AG10803 (cell line): ENCODE results near the gene ATF5.
"Not testable (repeated sequence)": the region's sequence is repeated elsewhere in the genome, so short reads cannot be mapped to it uniquely, and the experiment has no call there.

Experiments used
- DNase-seq: peaks from one replicate; pipeline ENCODE4 v3.0.0; 2010; ENCODE audit warnings: low read depth
- H3K4me3 ChIP-seq: 2 replicates; pipeline ENCODE4 v1.5.1; 2011; ENCODE audit warnings: mild to moderate bottlenecking, low read length, control low read depth
- CTCF ChIP-seq: conservative IDR thresholded peaks from 2 replicates; pipeline ENCODE4 v1.5.1; 2011; ENCODE audit warnings: mild to moderate bottlenecking, low read length, control low read depth, inconsistent platforms

The ATF5 gene

GRCh38 chr19:49957262-49957915 is 28.4 kb downstream of the ATF5 start:
- H3K4me3 ChIP-seq: no peak overlapping the region
- no peak for DNase-seq
- TF ChIP-seq CTCF: no peak

- not testable (repeated sequence) for H3K4me3 ChIP-seq, DNase-seq
These were observed 29.1 kb downstream of the ATF5 start for GRCh38 chr19:49958144-49958543.

GRCh38 chr19:49958596-49958995 is 29.6 kb downstream of the ATF5 start:
- DNase-seq, H3K4me3 ChIP-seq: not testable (repeated sequence)

DNA sequence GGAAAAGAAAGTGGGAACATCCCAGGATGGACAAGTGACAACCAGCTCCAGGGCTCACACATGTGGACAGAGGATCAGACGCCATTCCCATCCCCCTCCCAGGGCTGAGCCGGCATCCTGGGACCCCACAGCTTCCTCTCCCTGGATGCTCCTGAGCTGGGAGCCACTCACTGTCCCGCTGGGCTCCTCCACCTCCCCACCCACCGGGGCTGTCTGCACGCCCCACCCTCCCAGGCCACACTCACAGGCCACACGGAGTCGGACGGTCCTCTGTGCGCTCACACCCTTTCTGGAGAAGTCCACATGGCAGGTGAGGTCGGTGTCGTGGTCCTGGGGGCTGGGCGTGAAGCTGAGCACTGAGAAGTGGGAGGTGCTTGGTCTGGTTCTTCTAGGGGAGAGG is 30.9 kb downstream of the ATF5 start:
- DNase-seq, H3K4me3 ChIP-seq: not testable (repeated sequence)

- not testable (repeated sequence) for DNase-seq
These were observed 32.0 kb downstream of the ATF5 start, which contains the start of gene SIGLEC11 for GRCh38 chr19:49960980-49961379. SIGLEC11 (minus strand) TSS chr19:49961172; CDS start chr19:49961081, 91 bp downstream.

DNA sequence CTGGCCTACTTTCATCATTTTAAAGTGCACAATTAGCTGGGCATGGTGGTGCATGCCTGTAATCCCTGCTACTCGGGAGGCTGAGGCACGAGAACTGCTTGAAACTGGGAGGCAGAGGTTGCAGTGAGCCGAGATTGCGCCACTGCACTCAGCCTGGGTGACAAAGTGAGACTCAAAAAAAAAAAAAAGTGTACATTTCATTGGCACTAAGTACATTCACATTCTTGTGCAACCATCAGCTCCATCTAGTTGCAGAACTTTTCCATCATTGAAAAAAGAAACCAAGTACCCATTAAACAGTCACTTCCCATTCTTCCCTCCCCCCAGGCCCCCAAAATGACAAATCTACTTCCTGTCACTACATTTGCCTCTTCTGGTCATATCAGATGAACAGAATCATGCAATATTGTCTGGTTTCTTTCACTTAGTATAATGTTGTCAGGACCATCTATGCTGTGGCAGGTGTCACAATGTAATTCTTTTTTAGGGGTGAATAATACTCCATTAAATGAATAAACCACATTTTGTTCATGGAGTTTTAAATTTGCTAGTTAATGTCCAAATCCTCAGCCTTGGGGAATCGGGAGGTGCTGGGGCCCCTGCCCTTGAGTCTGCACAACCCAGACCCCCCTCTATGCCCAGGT is 39.4 kb downstream of the ATF5 start:
- no peak for TF ChIP-seq CTCF
- DNase-seq: no peak
- H3K4me3 ChIP-seq: no peak overlapping the region

More at GRCh38 chr19:49960980-49961379, 32.0 kb downstream of the ATF5 start, which contains the start of gene SIGLEC11:
- not testable (repeated sequence) for H3K4me3 ChIP-seq

- DNase-seq, H3K4me3 ChIP-seq: not testable (repeated sequence)
These were observed 40.4 kb downstream of the ATF5 start for GRCh38 chr19:49969355-49969754.

DNA sequence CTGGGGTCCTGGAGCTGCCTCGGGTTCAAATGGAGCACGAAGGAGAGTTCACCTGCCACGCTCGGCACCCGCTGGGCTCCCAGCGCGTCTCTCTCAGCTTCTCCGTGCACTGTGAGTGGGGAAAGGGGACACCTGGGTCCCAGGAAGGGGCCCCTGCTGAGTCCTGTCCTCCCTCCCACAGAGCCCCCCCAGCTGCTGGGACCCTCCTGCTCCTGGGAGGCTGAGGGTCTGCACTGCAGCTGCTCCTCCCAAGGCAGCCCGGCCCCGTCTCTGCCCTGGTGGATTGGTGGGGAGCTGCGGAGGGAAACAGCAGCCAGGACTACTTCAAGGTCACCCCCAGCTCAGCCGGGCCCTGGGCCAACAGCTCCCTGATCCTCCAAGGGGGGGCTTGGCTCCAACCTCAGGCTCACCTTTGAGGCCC is 43.0 kb downstream of the ATF5 start:
- no peak overlapping the region for H3K4me3 ChIP-seq
- TF ChIP-seq CTCF: no peak
- no peak for DNase-seq

DNA sequence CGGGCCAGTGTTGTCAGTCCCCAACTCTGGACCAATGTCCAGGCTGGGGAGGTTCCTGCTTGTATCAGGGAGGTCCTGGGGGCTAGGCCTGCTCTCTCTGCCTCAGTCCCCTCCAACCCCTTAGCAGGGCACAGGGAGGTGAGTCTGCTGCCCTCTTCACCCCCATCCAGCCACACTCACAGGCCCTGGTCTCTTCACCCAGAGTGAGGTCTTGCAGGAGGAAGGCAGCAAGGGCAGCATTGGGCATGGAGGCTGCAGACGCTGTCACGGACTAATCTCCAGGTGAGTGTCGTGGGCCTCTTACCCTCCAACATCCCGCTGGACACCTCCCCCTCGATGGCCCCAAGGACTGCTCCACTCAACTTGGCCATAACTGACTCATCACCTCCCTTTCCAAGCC is 43.8 kb downstream of the ATF5 start:
- H3K4me3 ChIP-seq: no peak overlapping the region
- no peak for TF ChIP-seq CTCF
- no peak for DNase-seq

- TF ChIP-seq CTCF: no peak
- no peak for DNase-seq
- no peak overlapping the region for H3K4me3 ChIP-seq
These were observed 45.0 kb downstream of the ATF5 start for GRCh38 chr19:49973987-49974386.
